ENCODE data around the gene PRPSAP1. TPM values are rescaled to one million over a fixed set of nuclear protein-coding genes. Genes with fewer than 3 reads are reported as not detected.
"Not testable (repeated sequence)": the region's sequence is repeated elsewhere in the genome, so short reads cannot be mapped to it uniquely, and the experiment has no call there.

Gene PRPSAP1
- total RNA-seq, 1 donor from 2014 or later, result 31.9 TPM

- no peak for ATAC-seq (ENCODE audit: poor library complexity)
- no peak for DNase-seq
These were observed 12.5 kb upstream of the PRPSAP1 start for GRCh38 chr17:76366247-76366646.

DNA sequence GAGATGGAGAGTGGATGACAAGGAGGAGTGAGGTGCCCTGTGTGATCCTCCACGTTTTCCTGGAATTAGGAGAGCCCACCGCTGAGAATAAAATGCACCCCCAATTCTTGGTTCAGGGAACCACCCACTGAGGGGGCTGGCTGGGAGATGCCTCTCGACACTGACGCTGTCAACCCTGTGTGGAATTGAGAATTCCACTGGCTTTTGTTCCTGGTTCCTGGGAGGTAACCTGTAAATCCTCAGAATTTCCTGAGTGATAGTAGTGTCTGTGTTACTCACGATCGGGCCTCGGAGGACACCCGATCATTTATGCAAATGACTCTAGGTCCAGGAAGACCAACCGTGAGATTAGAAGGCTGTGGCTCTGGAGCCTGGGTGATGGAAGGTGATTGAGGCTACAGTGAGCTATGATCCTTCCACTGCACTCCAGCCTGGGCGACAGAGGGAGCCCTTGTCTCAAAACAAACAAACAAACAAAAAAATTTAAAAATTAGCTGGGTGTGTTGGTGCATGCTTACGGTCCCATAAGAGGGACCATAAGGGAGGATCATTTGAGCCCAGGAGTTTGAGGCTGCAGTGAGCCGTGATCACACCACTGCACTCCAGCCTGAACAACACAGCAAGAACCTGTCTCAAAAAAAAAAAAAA lies 11.7 kb upstream of the PRPSAP1 start:
- intact Hi-C loops (cut with DNase I), result no loop called here
- ATAC-seq (ENCODE audit: poor library complexity), result no peak

More at GRCh38 chr17:76366247-76366646, 12.5 kb upstream of the PRPSAP1 start:
- intact Hi-C loops (cut with DNase I), result no loop called here

GRCh38 chr17:76363107-76363842 lies 9.6 kb upstream of the PRPSAP1 start:
- DNase-seq, result no peak
- no peak for ATAC-seq (ENCODE audit: poor library complexity)
- intact Hi-C loops (cut with DNase I), result no loop called here

More for the DNA sequence above, 11.7 kb upstream of the PRPSAP1 start:
- no peak for DNase-seq

DNA sequence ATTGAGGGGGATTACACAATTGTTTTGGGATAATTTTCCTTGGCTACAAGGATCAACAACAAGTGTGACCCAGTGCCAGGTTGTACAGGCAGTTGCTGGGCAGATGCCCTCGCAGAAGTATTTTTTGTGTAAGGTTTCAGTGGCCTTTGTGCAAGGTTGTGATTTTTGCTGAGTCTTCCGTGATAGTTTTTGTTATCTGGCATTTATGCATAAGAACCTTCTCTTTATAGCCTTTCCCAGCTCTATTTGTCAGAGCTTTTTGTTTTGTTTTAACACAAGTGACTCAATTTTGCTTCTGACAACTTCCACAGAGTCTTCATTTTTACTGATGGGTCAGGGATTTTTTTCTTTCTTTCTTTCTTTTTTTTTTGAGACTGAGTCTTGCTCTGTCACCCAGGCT lies 6.7 kb upstream of the PRPSAP1 start:
- ATAC-seq (ENCODE audit: poor library complexity) (no peak), DNase-seq (no peak)
- intact Hi-C loops (cut with DNase I), result no loop called here

DNA sequence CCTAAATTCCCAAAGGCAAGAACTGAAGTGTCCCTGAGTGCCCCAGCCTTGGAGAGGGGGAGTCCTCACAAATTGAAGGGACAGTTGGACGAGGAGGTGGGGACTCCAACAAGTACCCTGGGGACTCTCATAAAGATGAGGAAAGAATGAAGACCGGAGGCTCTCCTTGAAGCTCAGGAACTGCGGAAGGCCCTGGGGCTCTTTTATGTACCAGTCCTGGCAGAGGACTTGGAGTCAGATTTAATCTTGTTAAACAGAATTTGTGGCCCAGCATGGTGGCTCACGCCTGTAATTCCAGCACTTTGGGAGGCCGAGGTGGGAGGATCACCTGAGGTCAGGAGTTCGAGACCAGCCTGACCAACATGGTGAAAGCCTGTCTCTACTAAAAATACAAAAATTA lies 6.1 kb upstream of the PRPSAP1 start:
- ATAC-seq (ENCODE audit: poor library complexity); DNase-seq; intact Hi-C loops (cut with DNase I): not testable (repeated sequence)

- ATAC-seq (ENCODE audit: poor library complexity) (no peak), DNase-seq (no peak)
- intact Hi-C loops (cut with DNase I), result no loop called here
These were observed 5.7 kb upstream of the PRPSAP1 start for GRCh38 chr17:76359375-76359774.

GRCh38 chr17:76357597-76358158 lies 4.0 kb upstream of the PRPSAP1 start:
- DNase-seq (no peak), ATAC-seq (ENCODE audit: poor library complexity) (no peak)
- intact Hi-C loops (cut with DNase I), result no loop called here

- intact Hi-C loops (cut with DNase I), result no loop called here
- no peak for DNase-seq
These were observed 3.2 kb upstream of the PRPSAP1 start for GRCh38 chr17:76356803-76357456.

DNA sequence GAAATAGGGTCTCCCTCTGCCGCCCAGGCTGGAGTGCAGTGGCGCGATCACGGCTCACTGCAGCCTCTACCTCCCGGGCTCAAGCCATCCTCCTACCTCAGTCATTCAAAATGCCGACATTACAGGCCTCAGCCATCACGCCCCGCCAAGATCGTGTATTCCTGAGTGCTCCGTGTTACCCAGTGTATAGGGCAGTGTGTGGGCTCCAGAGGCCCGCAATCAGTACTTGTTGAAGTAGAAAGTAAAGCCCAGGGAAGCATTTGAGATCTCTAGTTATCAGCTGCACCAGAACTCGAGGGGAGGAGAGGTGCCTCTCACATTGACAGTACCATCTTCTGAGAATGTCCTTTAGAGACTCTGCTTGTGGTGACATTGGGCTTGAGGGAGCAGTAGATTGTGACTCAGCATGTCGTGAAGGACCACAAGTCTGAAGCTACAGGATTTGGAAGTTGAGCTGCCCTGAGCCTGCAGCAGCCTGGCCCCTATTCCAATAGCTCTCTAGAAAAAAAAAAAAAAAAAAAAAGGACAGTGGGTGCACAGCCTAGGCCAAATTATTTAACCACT lies 1.1 kb upstream of the PRPSAP1 start:
- DNase-seq, result no peak
- intact Hi-C loops (cut with DNase I), result no loop called here
- ATAC-seq (ENCODE audit: poor library complexity), result no peak

More at GRCh38 chr17:76356803-76357456, 3.2 kb upstream of the PRPSAP1 start:
- no peak for ATAC-seq (ENCODE audit: poor library complexity)

- intact Hi-C loops (cut with DNase I), result no loop called here
- DNase-seq (peak; percentile 51), ATAC-seq (ENCODE audit: poor library complexity) (no peak)
These were observed 607 bp upstream of the PRPSAP1 start for GRCh38 chr17:76354317-76354729.

DNA sequence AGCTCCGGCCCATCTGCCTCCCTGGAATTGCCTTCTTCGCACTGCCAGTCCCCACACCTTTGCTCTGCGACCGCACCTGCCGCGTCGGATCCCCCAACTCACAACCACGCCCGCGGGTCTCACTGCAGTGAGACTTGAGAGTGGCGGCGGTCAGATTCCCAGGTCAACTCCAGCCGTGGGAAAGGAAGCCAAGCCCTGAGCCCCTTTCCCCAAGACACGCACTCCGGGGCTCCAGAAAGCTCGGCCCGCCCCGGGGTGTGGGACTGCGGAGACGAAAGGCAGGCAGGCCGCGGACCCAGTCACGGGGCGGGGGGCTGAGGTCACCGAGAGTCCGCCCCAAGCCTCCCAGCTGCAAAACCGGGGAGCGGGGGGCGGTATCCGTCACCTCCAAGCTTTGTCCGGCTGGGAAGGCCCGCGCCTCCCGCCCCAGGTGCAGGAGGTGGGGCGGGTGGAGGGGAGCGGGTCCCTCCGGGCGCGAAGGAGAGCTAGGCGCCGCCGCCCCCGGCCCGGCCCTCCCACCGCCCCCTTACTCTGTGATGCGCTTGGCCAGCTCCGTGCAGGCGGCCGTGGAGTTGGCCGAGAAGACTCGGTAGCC lies 615 bp downstream of the PRPSAP1 start:
- intact Hi-C loops (cut with DNase I), result no loop called here
- ATAC-seq (ENCODE audit: poor library complexity) (peak; percentile 33), DNase-seq (peak; percentile 53)

GRCh38 chr17:76351526-76352071 lies 2.1 kb downstream of the PRPSAP1 start:
- intact Hi-C loops (cut with DNase I), result no loop called here
- ATAC-seq (ENCODE audit: poor library complexity) (no peak), DNase-seq (no peak)

DNA sequence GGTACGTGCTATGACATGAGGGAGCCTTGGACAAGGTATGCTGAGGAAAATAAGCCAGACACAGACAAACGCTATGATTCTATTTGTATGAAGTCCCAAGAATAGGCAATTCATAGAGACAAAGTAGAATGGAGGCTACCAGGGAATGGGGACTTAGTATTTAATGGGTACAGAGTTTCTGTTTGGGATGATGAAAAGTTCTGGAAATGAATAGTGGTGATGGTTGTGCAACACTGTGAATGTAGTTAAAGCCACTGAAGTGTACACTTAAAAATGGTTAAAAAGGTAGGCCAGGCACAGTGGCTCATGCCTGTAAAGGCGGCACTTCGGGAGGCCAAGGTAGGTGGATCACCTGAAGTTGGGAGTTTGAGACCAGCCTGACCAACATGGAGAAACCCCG lies 3.3 kb downstream of the PRPSAP1 start:
- DNase-seq, result no peak
- no peak for ATAC-seq (ENCODE audit: poor library complexity)
- intact Hi-C loops (cut with DNase I), result no loop called here

DNA sequence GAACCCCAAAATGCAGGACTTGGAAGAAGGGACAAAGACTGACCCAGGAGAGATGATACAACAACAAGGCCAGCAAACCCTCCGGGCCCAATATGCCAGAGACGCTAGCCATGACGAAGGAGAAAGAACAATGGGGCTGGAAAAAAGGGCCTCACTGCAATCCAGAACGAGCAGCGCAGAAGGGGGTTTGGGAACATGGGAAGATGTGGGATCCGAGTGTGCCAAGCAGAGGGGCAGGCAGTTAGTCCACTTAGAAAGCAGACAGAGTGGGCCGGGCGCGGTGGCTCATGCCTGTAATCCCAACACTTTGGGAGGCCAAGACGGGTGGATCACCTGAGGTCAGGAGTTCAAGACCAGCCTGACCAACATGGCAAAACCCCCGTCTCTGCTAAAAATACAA lies 6.8 kb downstream of the PRPSAP1 start:
- ATAC-seq (ENCODE audit: poor library complexity); intact Hi-C loops (cut with DNase I); DNase-seq: not testable (repeated sequence)

- DNase-seq (no peak), ATAC-seq (ENCODE audit: poor library complexity) (no peak)
- intact Hi-C loops (cut with DNase I), result no loop called here
These were observed 8.2 kb downstream of the PRPSAP1 start for GRCh38 chr17:76345377-76345974.

- no peak for DNase-seq
- intact Hi-C loops (cut with DNase I), result no loop called here
- ATAC-seq (ENCODE audit: poor library complexity), result no peak
These were observed 10.6 kb downstream of the PRPSAP1 start for GRCh38 chr17:76343106-76343505.

DNA sequence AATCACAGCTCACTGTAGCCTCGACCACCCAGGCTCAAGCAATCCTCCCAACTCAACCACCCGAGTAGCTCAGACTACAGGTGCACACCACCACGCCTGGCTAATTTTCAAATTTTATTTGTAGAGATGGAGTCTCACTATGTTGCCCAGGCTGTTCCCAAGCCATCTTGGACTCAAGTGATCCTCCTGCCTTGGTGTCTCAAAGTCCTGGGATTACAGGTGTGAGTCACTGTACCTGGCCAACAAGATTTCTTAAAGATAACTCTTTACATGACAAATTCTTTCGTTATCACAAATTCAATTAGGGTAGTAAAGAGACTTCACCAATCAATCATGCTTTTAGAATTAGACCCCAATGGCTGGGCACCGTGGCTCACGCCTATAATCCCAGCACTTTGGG lies 12.4 kb downstream of the PRPSAP1 start:
- ATAC-seq (ENCODE audit: poor library complexity) (no peak), DNase-seq (no peak)
- intact Hi-C loops (cut with DNase I), result no loop called here

- intact Hi-C loops (cut with DNase I), result no loop called here
- DNase-seq (no peak), ATAC-seq (ENCODE audit: poor library complexity) (no peak)
These were observed 16.3 kb downstream of the PRPSAP1 start for GRCh38 chr17:76337413-76337777.
